Endothelial cell of umbilical vein (primary cell): ENCODE measurements around the gene KRT78. TPM values are rescaled to one million over a fixed set of nuclear protein-coding genes. Genes with fewer than 3 reads are reported as not detected.

Experiments
- BruUV-seq: library from RNA; stranded (reverse); fragments of 400-500 nt; replicated peaks from 2 replicates; lab custom pipeline; 2021; lab: Mats Ljungman, UMichigan
- CTCF ChIA-PET: fragments of 300-600, 350-600 bp; sonication (Branson Sonifier 250); formaldehyde crosslinking; loops from one replicate; lab custom pipeline; 2021; ENCODE audit warnings: antibody characterized with exemption, inconsistent platforms; lab: Charles Lee
- POLR2A ChIA-PET: fragments of 300-600, 350-600 bp; sonication (Branson Sonifier 250); formaldehyde crosslinking; loops from one replicate; lab custom pipeline; 2021; ENCODE audit warnings: antibody characterized with exemption, inconsistent platforms; lab: Charles Lee
- DNase-seq: peaks from one replicate; pipeline ENCODE4 v3.0.0-alpha.2; 2011; ENCODE audit warnings: low read depth, low spot score
- FAIRE-seq: peaks from 2 replicates; lab custom pipeline; 2011; peaks lifted over from hg19 to GRCh38; lab: Jason Lieb, UNC
- H2AFZ ChIP-seq: 2 replicates; pipeline ENCODE4 v1.6.0; 2012; ENCODE audit warnings: low read depth, low read length, control low read depth, inconsistent platforms
- H3K27ac ChIP-seq: 2 replicates; pipeline ENCODE4 v1.5.1; 2011; ENCODE audit warnings: low read depth, mild to moderate bottlenecking, control low read depth, low read length, moderate library complexity; ENCODE audit not compliant: insufficient read depth
- H3K27me3 ChIP-seq, 2 experiments: 2 replicates each; pipeline versions ENCODE4 v1.6.0 to v1.6.1; 2011; ENCODE audit warnings: low read length in 2 of 2, mixed read lengths in 1 of 2; ENCODE audit not compliant: control insufficient read depth in 2 of 2, insufficient read depth in 2 of 2
- H3K36me3 ChIP-seq, 2 experiments: 2 replicates in 1 of 2; 3 replicates in 1 of 2; pipeline ENCODE4 v1.5.1; 2011; ENCODE audit warnings: low read length in 2 of 2, mild to moderate bottlenecking in 1 of 2, moderate library complexity in 1 of 2; ENCODE audit not compliant: control insufficient read depth in 2 of 2, insufficient read depth in 2 of 2; ENCODE audit errors: extremely low read depth in 1 of 2
- H3K4me1 ChIP-seq: 3 replicates; pipeline ENCODE4 v1.5.1; 2011; ENCODE audit warnings: mild to moderate bottlenecking, low read length; ENCODE audit not compliant: control insufficient read depth, insufficient read depth; ENCODE audit errors: extremely low read depth
- H3K4me2 ChIP-seq: 2 replicates; pipeline ENCODE4 v1.6.1; 2011; ENCODE audit warnings: low read length, control low read depth, mixed read lengths; ENCODE audit not compliant: insufficient read depth
- H3K4me3 ChIP-seq, 3 experiments: fragments of 200-600 bp in 1 of 3; sonication (generic), shearing (Covaris generic) in 1 of 3; replicated peaks in 1 of 3; 2 replicates each; pipeline ENCODE4 v1.5.1; 2011 to 2016; ENCODE audit warnings: control low read depth in 3 of 3, low read length in 3 of 3, mild to moderate bottlenecking in 2 of 3, inconsistent platforms in 1 of 3, low read depth in 1 of 3, moderate library complexity in 1 of 3; ENCODE audit not compliant: insufficient read depth in 1 of 3
- H3K79me2 ChIP-seq: 2 replicates; pipeline ENCODE4 v1.6.0; 2012; ENCODE audit warnings: low read length, inconsistent platforms; ENCODE audit not compliant: control insufficient read depth, insufficient read depth
- H3K9ac ChIP-seq: replicated peaks from 2 replicates; pipeline ENCODE3; 2011; ENCODE audit warnings: low read length, control low read depth; ENCODE audit not compliant: insufficient read depth; ENCODE audit errors: extremely low read depth
- H3K9me1 ChIP-seq: replicated peaks from 3 replicates; pipeline ENCODE4 v1.6.0; 2011; ENCODE audit warnings: mild to moderate bottlenecking, low read length; ENCODE audit not compliant: control insufficient read depth, insufficient read depth; ENCODE audit errors: extremely low read depth
- H3K9me3 ChIP-seq: replicated peaks from 2 replicates; pipeline ENCODE4 v1.5.1; 2012; ENCODE audit warnings: low read length, inconsistent platforms; ENCODE audit not compliant: control insufficient read depth, insufficient read depth
- H4K20me1 ChIP-seq: replicated peaks from 2 replicates; pipeline ENCODE3; 2011; ENCODE audit warnings: mild to moderate bottlenecking, low read length; ENCODE audit not compliant: control insufficient read depth, insufficient read depth; ENCODE audit errors: extremely low read depth
- CTCF ChIP-seq, 2 donors: IDR thresholded peaks; 1 replicate in 1 of 2; 2 replicates in 1 of 2; pipeline ENCODE4 v1.5.1; 2011; ENCODE audit warnings: low read length in 2 of 2, mild to moderate bottlenecking in 2 of 2, moderate library complexity in 2 of 2, control low read depth in 1 of 2, inconsistent platforms in 1 of 2, low read depth in 1 of 2; ENCODE audit not compliant: insufficient read depth in 1 of 2; ENCODE audit errors: extremely low read depth in 1 of 2
- EZH2 ChIP-seq: IDR thresholded peaks from 2 replicates; pipeline ENCODE4 v1.6.1; 2012; ENCODE audit warnings: borderline replicate concordance, low read depth, mild to moderate bottlenecking, moderate library complexity, low read length, inconsistent platforms; ENCODE audit not compliant: severe bottlenecking
- FOS ChIP-seq: IDR thresholded peaks from 2 replicates; pipeline ENCODE4 v1.6.1; 2011; ENCODE audit warnings: mild to moderate bottlenecking, low read length, moderate library complexity, borderline replicate concordance; ENCODE audit not compliant: insufficient read depth
- GATA2 ChIP-seq: IDR thresholded peaks from 2 replicates; pipeline ENCODE4 v1.7.0; 2011; ENCODE audit warnings: low read depth, mild to moderate bottlenecking, moderate library complexity, mixed read lengths, low read length; ENCODE audit not compliant: insufficient read length, insufficient read depth
- JUN ChIP-seq: IDR thresholded peaks from 2 replicates; pipeline ENCODE4 v1.6.1; 2011; ENCODE audit warnings: borderline replicate concordance, low read depth; ENCODE audit not compliant: insufficient read length, insufficient read depth
- MYC ChIP-seq: IDR thresholded peaks from one replicate; pipeline ENCODE4 v1.6.1; 2011; ENCODE audit warnings: mild to moderate bottlenecking, low read depth, low read length
- POLR2A ChIP-seq: IDR thresholded peaks from 2 replicates; pipeline ENCODE4 v1.6.1; 2012; ENCODE audit warnings: low read depth, mild to moderate bottlenecking, control low read depth, low read length
- POLR2AphosphoS5 ChIP-seq: IDR thresholded peaks from 2 replicates; pipeline ENCODE4 v1.6.1; 2012; ENCODE audit warnings: low read depth, mild to moderate bottlenecking, control low read depth, low read length, moderate library complexity; ENCODE audit not compliant: insufficient read depth
- dilution Hi-C: fragments of 300-500 bp; cut with MboI; formaldehyde crosslinking; loops from one replicate; pipeline ENCODE4 v1.15.0; 2019; ENCODE audit warnings: low sequenced_read_pairs; ENCODE audit not compliant: extremely low pct_ligation_motif_present
- intact Hi-C: fragments of 100-400 bp; cut with micrococcal nuclease; formaldehyde crosslinking; loops from one replicate; pipeline ENCODE4 v1.10.0; 2022
- polyA plus RNA-seq, 4 experiments: library from polyadenylated mRNA; depleted of rRNA in 3 of 4; stranded (reverse) in 3 of 4; unstranded in 1 of 4; fragments of >200 nt; gene quantifications; 2 replicates each; pipeline versions ENCODE4 v1.2.1 to v1.2.3, GENCODE V29; 2011 to 2012; ENCODE audit warnings: missing spikeins in 1 of 4
- total RNA-seq: library from RNA; stranded (reverse); gene quantifications from 2 replicates; pipeline ENCODE4 v1.2.3, GENCODE V29; 2021

Gene KRT78
- total and polyA plus RNA-seq, 2 donors (not counting 3 experiments of a cell fraction or from before 2014, with no cell fraction given): not detected

DNA sequence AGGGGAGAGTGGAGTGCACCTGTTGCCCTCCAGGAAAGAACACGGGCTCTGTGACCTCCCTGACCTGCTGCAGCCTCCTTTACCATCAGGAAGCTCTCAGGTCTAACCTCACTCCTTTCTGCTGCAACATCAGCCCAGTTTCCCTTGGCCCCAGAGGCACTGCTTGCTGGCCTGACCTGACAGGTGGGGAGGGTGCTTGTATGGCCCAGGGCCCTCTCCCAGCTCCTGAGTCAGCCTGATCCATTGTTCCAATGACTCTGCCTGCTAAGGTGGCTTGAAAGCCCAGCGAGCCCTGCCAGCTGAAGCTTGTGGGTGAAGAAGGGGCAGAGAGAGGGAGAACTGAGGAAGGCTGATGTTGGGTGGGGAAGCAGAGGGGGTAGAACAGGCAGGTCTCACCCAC, 13.2 kb upstream of the KRT78 start:
- dilution Hi-C loops (no loop called here), intact Hi-C loops (loop anchor here (10.0 kb wide), 1 partner anchor 167 kb away; no protein-coding TSS in a partner anchor)
- Histone ChIP-seq H2AFZ (no peak overlapping the region), H3K79me2 (no peaks in the 10 kb centered on the region), H3K4me1 (no peaks in the 10 kb centered on the region), H3K4me3 (no peak overlapping the region), H3K27me3 (peaks cover 0 to 3% of the 10 kb centered on the region in 2 experiments), H3K4me2 (no peak overlapping the region), H3K9ac (no peak overlapping the region), H3K9me1 (no peaks in the 10 kb centered on the region), H3K27ac (no peak overlapping the region), H3K9me3 (no peaks in the 10 kb centered on the region), H3K36me3 (no peaks in the 10 kb centered on the region), H4K20me1 (no peaks in the 10 kb centered on the region)
- TF ChIP-seq FOS (no peak), CTCF (IDR thresholded peaks at IDR 0.05; ENCODE audit: extremely low read depth in 1 of 2, insufficient read depth in 1 of 2, low read depth in 1 of 2, low read length in 2 of 2) (no peak), MYC (no peak), POLR2A (no peak), EZH2 (no peak), GATA2 (no peak), JUN (no peak), POLR2AphosphoS5 (no peak)
- ChIA-PET CTCF (interaction anchor here (1.0 to 1.4 kb wide), 3 partner anchors 9 to 278 kb away, joined by 3 to 5 read pairs (median 5); no protein-coding TSS in a partner anchor), POLR2A (no interaction called here)
- DNase-seq: no peak
- BruUV-seq: no TSS peak
- no peak for FAIRE-seq
